Nephron progenitor cell (in vitro differentiated cells): Measurements from ENCODE around the gene IFNA1.

Source experiments
- DNase-seq: peaks from one replicate; pipeline ENCODE4 v3.0.0; 2021
- H3K27ac Mint-ChIP-seq: 2 replicates; pipeline ENCODE4 v1.8.0; 2021; ENCODE audit warnings: mild to moderate bottlenecking, moderate library complexity, mixed read lengths
- H3K27me3 Mint-ChIP-seq: 2 replicates; pipeline ENCODE4 v1.8.0; 2021; ENCODE audit warnings: mild to moderate bottlenecking, low read depth, mixed read lengths; ENCODE audit not compliant: poor library complexity
- H3K36me3 Mint-ChIP-seq: 2 replicates; pipeline ENCODE4 v1.8.0; 2021; ENCODE audit warnings: low read depth, mixed read lengths
- H3K4me1 Mint-ChIP-seq: 2 replicates; pipeline ENCODE4 v1.8.0; 2021; ENCODE audit warnings: mixed read lengths
- H3K4me3 Mint-ChIP-seq: 2 replicates; pipeline ENCODE4 v1.8.0; 2021; ENCODE audit warnings: mild to moderate bottlenecking, moderate library complexity, mixed read lengths
- H3K9me3 Mint-ChIP-seq: 2 replicates; pipeline ENCODE4 v1.8.0; 2021; ENCODE audit warnings: mild to moderate bottlenecking, moderate library complexity, mixed read lengths
- CTCF ChIP-seq: fragments of 200-600 bp; sonication (generic); IDR thresholded peaks from 2 replicates; pipeline ENCODE4 v1.5.0; 2021; ENCODE audit warnings: antibody characterized with exemption

The IFNA1 gene

GRCh38 chr9:21440139-21440538 is at the start of gene IFNA1:
TSS of gene IFNA1 (plus strand) at chr9:21440439. CDS start at chr9:21440508, 69 bp downstream.
- Mint-ChIP-seq H3K4me3 (no peak within 1 kb of the TSS), H3K27me3 (no peaks in the 10 kb centered on the region)
- TF ChIP-seq CTCF, result no peak

GRCh38 chr9:21392270-21392669 is 48.0 kb upstream of the IFNA1 start:
- H3K36me3 Mint-ChIP-seq, result no peaks in the 10 kb centered on the region
- H3K4me1 Mint-ChIP-seq, result peaks cover 9% of the 10 kb centered on the region
- H3K27ac Mint-ChIP-seq, result no peak overlapping the region
- H3K27me3 Mint-ChIP-seq, result peaks cover 42% of the 10 kb centered on the region
- TF ChIP-seq CTCF, result peak; percentile 31
- no peaks in the 10 kb centered on the region for H3K9me3 Mint-ChIP-seq
- H3K4me3 Mint-ChIP-seq, result no peak overlapping the region
- DNase-seq, result no peak

More at GRCh38 chr9:21440139-21440538, at the start of gene IFNA1:
- DNase-seq, result no peak
- H3K9me3 Mint-ChIP-seq, result peaks cover 29% of the 10 kb centered on the region
- H3K4me1 Mint-ChIP-seq, result peaks cover 3% of the 10 kb centered on the region
- no peak within 1 kb of the TSS for H3K27ac Mint-ChIP-seq
- H3K36me3 Mint-ChIP-seq, result peaks cover 4% of the 10 kb centered on the region

- TF ChIP-seq CTCF, result peak; percentile 84
- peak; percentile 91 for DNase-seq
- Mint-ChIP-seq H3K9me3 (peaks cover 4% of the 10 kb centered on the region), H3K36me3 (no peaks in the 10 kb centered on the region), H3K27me3 (peaks cover 52% of the 10 kb centered on the region), H3K4me3 (peak overlapping the region; percentile 81), H3K27ac (no peak overlapping the region), H3K4me1 (peaks cover 9% of the 10 kb centered on the region)
Observed at GRCh38 chr9:21395778-21396717, 44.2 kb upstream of the IFNA1 start.

- Mint-ChIP-seq H3K4me1 (peaks cover 22% of the 10 kb centered on the region), H3K4me3 (no peak overlapping the region), H3K27me3 (peaks cover 71% of the 10 kb centered on the region), H3K36me3 (no peaks in the 10 kb centered on the region), H3K27ac (no peak overlapping the region), H3K9me3 (peaks cover 4% of the 10 kb centered on the region)
- no peak for DNase-seq
- no peak for TF ChIP-seq CTCF
Observed at GRCh38 chr9:21398955-21399489, 41.2 kb upstream of the IFNA1 start.

GRCh38 chr9:21399956-21400355 is 40.3 kb upstream of the IFNA1 start:
- Mint-ChIP-seq H3K36me3 (no peaks in the 10 kb centered on the region), H3K4me1 (peaks cover 22% of the 10 kb centered on the region), H3K27me3 (peaks cover 69% of the 10 kb centered on the region), H3K9me3 (peaks cover 4% of the 10 kb centered on the region), H3K27ac (no peak overlapping the region), H3K4me3 (no peak overlapping the region)
- no peak for TF ChIP-seq CTCF
- DNase-seq, result no peak
